CD14-positive monocyte (primary cell): ENCODE results near the gene TYW1. TPM values are rescaled to one million over a fixed set of nuclear protein-coding genes. Genes with fewer than 3 reads are reported as not detected.
"Not testable (repeated sequence)": the region's sequence is repeated elsewhere in the genome, so short reads cannot be mapped to it uniquely, and the experiment has no call there.

Source experiments
- DNase-seq, 3 donors: peaks; one replicate each; pipeline ENCODE4 v3.0.0-alpha.2; 2011 to 2022
- H2AFZ ChIP-seq: 2 replicates; pipeline ENCODE4 v1.6.0; 2012; ENCODE audit warnings: mild to moderate bottlenecking, low read depth, low read length, inconsistent platforms; ENCODE audit not compliant: insufficient read depth, poor library complexity, severe bottlenecking
- H3K27ac ChIP-seq, 2 donors: 1 replicate in 1 of 2; 2 replicates in 1 of 2; pipeline ENCODE4 v1.5.1; 2012 to 2013; ENCODE audit warnings: low read length in 2 of 2, control low read depth in 1 of 2, inconsistent platforms in 1 of 2, low read depth in 1 of 2, mild to moderate bottlenecking in 1 of 2
- H3K27me3 ChIP-seq, 2 donors: one replicate each; pipeline versions ENCODE4 v1.6.0 to v1.6.1; 2011 to 2013; ENCODE audit warnings: low read length in 2 of 2; ENCODE audit not compliant: control insufficient read depth in 2 of 2, insufficient read depth in 2 of 2
- H3K36me3 ChIP-seq, 2 donors: replicated peaks in 1 of 2; 1 replicate in 1 of 2; 2 replicates in 1 of 2; pipeline versions ENCODE4 v1.5.1 to v1.6.1; 2012 to 2013; ENCODE audit warnings: low read length in 2 of 2, control low read depth in 1 of 2, inconsistent platforms in 1 of 2, mild to moderate bottlenecking in 1 of 2; ENCODE audit not compliant: insufficient read depth in 2 of 2, control insufficient read depth in 1 of 2
- H3K4me1 ChIP-seq, 2 donors: 1 replicate in 1 of 2; 2 replicates in 1 of 2; pipeline versions ENCODE4 v1.5.1 to v1.6.1; 2012 to 2013; ENCODE audit warnings: low read length in 2 of 2, control low read depth in 1 of 2, inconsistent platforms in 1 of 2, mild to moderate bottlenecking in 1 of 2, moderate library complexity in 1 of 2; ENCODE audit not compliant: insufficient read depth in 2 of 2, control insufficient read depth in 1 of 2
- H3K4me2 ChIP-seq: replicated peaks from 2 replicates; pipeline ENCODE3; 2012; ENCODE audit warnings: low read length, moderate library complexity, mild to moderate bottlenecking; ENCODE audit not compliant: poor library complexity, severe bottlenecking; ENCODE audit errors: extremely low read depth
- H3K4me3 ChIP-seq, 3 experiments: fragments of 200-600 bp in 1 of 3; sonication (generic) in 1 of 3; replicated peaks in 1 of 3; 1 replicate in 2 of 3; 2 replicates in 1 of 3; pipeline ENCODE4 v1.5.1; 2011 to 2013; ENCODE audit warnings: low read length in 3 of 3, mild to moderate bottlenecking in 3 of 3, control low read depth in 2 of 3, low read depth in 2 of 3, inconsistent platforms in 1 of 3, moderate library complexity in 1 of 3
- H3K79me2 ChIP-seq: 2 replicates; pipeline ENCODE4 v1.6.0; 2012; ENCODE audit warnings: mild to moderate bottlenecking, control low read depth, inconsistent platforms, low read length, moderate library complexity; ENCODE audit not compliant: insufficient read depth
- H3K9ac ChIP-seq: 2 replicates; pipeline ENCODE4 v1.6.0; 2017; ENCODE audit warnings: low read length, mild to moderate bottlenecking; ENCODE audit not compliant: insufficient read depth, poor library complexity, severe bottlenecking
- H3K9me3 ChIP-seq, 2 donors: replicated peaks in 1 of 2; 1 replicate in 1 of 2; 2 replicates in 1 of 2; pipeline versions ENCODE4 v1.5.1 to v1.6.1; 2012 to 2013; ENCODE audit warnings: low read length in 2 of 2, control low read depth in 1 of 2; ENCODE audit not compliant: control insufficient read depth in 1 of 2, insufficient read depth in 1 of 2
- H4K20me1 ChIP-seq: 2 replicates; pipeline ENCODE4 v1.6.0; 2012; ENCODE audit warnings: mild to moderate bottlenecking, low read length, control low read depth, moderate library complexity; ENCODE audit not compliant: insufficient read depth
- H3K27ac Mint-ChIP-seq, 7 donors: one replicate each; pipeline ENCODE4 v1.8.0; 2020; ENCODE audit warnings: mild to moderate bottlenecking in 7 of 7, mixed read lengths in 7 of 7, moderate library complexity in 6 of 7, inconsistent platforms in 2 of 7
- H3K27me3 Mint-ChIP-seq, 3 donors: one replicate each; pipeline ENCODE4 v1.8.0; 2021 to 2022; ENCODE audit warnings: low read depth in 3 of 3, mild to moderate bottlenecking in 3 of 3, mixed read lengths in 3 of 3, moderate library complexity in 3 of 3, inconsistent platforms in 1 of 3
- H3K36me3 Mint-ChIP-seq, 2 donors: one replicate each; pipeline ENCODE4 v1.8.0; 2020; ENCODE audit warnings: mixed read lengths in 2 of 2, inconsistent platforms in 1 of 2, mild to moderate bottlenecking in 1 of 2
- H3K4me1 Mint-ChIP-seq: one replicate; pipeline ENCODE4 v1.8.0; 2020; ENCODE audit warnings: mild to moderate bottlenecking, mixed read lengths
- H3K4me3 Mint-ChIP-seq, 2 donors: one replicate each; pipeline ENCODE4 v1.8.0; 2020; ENCODE audit warnings: mild to moderate bottlenecking in 2 of 2, mixed read lengths in 2 of 2, moderate library complexity in 1 of 2
- H3K9me3 Mint-ChIP-seq, 7 donors: one replicate each; pipeline ENCODE4 v1.8.0; 2020 to 2022; ENCODE audit warnings: mixed read lengths in 7 of 7, mild to moderate bottlenecking in 6 of 7, moderate library complexity in 6 of 7, inconsistent platforms in 2 of 7
- WGBS: methylation state at CpG from one replicate; pipeline ENCODE4 v1.1.5; 2013; ENCODE audit warnings: missing lambda C conversion rate; ENCODE audit not compliant: insufficient coverage; 5-methylcytosine and 5-hydroxymethylcytosine counted together
- intact Hi-C, 2 donors: fragments of 100-400 bp; cut with micrococcal nuclease; formaldehyde crosslinking; loops; one replicate each; pipeline versions ENCODE4 v1.15.0 to v1.15.1; 2023
- polyA plus RNA-seq, 3 donors: library from polyadenylated mRNA; depleted of rRNA in 1 of 3; unstranded in 2 of 3; stranded (reverse) in 1 of 3; fragments of 300-500 nt in 2 of 3; fragments of >200 nt in 1 of 3; fragmentation: Illumina TruSeq in 2 of 3; gene quantifications; 1 replicate in 2 of 3; 2 replicates in 1 of 3; pipeline ENCODE4 v1.2.3, GENCODE V29; 2012 to 2021

Gene TYW1
- polyA plus RNA-seq, 3 donors: 6.3 to 9.0 (median 7.2) TPM

DNA sequence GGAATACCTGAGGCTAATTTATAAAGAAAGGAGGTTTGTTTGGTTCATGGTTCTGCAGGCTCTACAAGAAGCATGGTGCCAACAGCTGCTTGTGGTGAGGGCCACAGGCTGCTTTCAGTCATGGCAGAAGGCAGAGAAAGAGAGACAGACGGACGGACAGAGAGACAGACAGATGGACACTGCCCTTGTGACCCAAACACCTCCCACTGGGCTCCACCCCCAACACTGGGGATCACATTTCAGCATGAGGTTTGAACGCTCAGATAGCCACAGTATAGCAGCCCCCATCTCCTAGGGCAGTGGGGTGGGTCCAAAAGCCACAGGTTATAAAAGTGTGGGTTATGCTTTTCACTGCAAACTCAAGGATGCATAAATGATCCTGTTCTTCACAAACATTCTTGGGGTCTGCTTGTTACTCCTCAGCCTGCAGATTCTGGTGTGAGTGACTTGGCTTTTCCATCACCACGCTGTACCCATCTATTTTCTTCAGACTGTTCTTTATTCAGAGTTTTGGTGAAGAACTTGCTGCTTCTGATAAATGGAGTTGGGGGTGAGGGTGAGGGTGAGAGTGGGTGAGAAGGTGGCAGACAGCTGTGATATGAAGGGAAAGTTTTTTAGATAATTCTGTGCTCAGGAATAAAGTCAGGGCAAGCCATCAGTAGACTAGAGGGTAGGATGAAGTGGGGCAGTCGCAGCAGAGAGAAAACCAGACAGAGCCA lies 194.5 kb downstream of the TYW1 start:
- not testable (repeated sequence) for DNase-seq, H3K4me3 ChIP-seq
- WGBS: 100% methylated on average over 2 of the region's 5 CpGs

DNA sequence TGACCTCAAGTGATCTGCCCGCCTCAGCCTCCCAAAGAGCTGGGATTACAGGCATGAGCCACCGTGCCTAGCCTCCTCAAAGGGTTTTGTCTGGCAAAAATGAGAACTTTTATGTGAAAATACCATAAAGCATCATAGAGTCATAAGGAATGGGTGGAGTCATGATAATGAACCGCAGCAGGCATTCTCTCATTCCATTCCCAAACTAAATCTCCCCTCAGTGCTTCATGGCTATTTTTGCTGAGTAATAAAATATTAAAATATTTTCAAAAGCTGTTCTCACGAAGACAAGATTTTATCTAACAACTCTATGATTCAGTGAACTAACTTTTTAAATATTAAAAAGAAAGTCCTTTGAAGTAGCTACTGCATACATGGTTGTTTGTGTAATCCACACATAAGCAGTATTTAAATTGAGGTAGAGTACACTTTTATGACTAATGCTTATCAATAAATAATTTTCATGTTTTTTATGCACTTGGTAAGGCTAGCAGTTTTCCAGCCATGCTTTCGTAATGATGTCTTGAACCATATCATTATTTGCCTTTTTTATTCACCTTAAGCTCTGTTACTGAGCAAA lies 195.6 kb downstream of the TYW1 start:
- H3K4me1 ChIP-seq, H3K27ac Mint-ChIP-seq, H3K4me3 Mint-ChIP-seq, H3K27ac ChIP-seq, DNase-seq, H3K27me3 ChIP-seq, H4K20me1 ChIP-seq, H3K79me2 ChIP-seq, H3K4me1 Mint-ChIP-seq, intact Hi-C loops, H3K9ac ChIP-seq, H2AFZ ChIP-seq, H3K4me3 ChIP-seq, H3K27me3 Mint-ChIP-seq, H3K9me3 ChIP-seq, H3K4me2 ChIP-seq: not testable (repeated sequence)
- H3K36me3 ChIP-seq: peaks cover 2 to 18% of the 10 kb centered on the region in 2 donors
- WGBS: no CpG with 5 or more reads among the region's 5 CpGs
- Mint-ChIP-seq H3K36me3 (peaks cover 19 to 21% of the 10 kb centered on the region in 2 donors), H3K9me3 (peaks cover under 1 to 10% (median 5%) of the 10 kb centered on the region in 7 donors)

More for the DNA sequence above, 194.5 kb downstream of the TYW1 start:
- H3K27ac Mint-ChIP-seq: peak overlapping the region in 1 of 7 donors; percentile 57
- H3K79me2 ChIP-seq, H3K27ac ChIP-seq, H3K27me3 Mint-ChIP-seq, H3K9ac ChIP-seq, H3K9me3 ChIP-seq, H4K20me1 ChIP-seq, H3K27me3 ChIP-seq, H3K4me3 Mint-ChIP-seq, H3K4me2 ChIP-seq, H3K4me1 ChIP-seq, intact Hi-C loops, H2AFZ ChIP-seq, H3K36me3 ChIP-seq, H3K4me1 Mint-ChIP-seq: not testable (repeated sequence)
- H3K9me3 Mint-ChIP-seq: peaks cover 0 to 10% (median 5%) of the 10 kb centered on the region in 7 donors
- H3K36me3 Mint-ChIP-seq: peaks cover 12 to 16% of the 10 kb centered on the region in 2 donors

DNA sequence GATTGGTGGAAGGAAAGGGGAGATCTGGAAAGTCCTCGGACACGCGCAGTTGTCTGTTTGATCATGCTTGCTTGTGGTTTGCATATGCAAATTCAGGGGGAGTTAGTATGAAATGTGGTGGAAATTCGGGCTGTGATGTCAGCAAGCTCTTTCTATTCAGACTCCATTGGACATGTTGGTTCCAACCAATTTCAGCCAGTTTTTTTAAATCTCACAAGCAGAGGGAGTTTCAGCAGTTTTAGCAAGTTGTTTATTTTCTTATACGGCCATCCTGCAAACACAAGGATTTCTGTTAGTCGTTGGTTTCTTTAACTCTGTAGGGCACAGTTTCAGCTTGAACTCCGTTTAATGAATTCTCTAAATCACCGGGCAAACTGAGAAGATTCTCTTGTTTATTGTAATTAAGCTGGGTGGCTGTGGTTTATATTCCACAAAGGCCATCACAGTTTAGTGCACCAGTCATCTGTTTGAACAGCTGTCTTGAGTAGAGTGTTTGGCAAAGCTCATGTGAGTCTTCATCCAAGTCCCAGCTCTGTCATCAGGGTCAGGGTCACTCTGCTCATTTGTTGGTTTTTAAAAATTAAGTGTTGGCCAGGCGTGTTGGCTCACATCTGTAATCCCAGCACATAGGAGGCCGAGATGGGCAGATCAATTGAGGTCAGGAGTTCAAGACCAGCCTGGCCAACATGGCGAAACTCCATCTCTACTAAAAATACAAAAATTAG lies 196.4 kb downstream of the TYW1 start:
- DNase-seq, H3K27me3 Mint-ChIP-seq, H2AFZ ChIP-seq, H3K27ac ChIP-seq, H3K4me1 ChIP-seq, H3K9ac ChIP-seq, H3K4me2 ChIP-seq, H3K4me3 Mint-ChIP-seq, H3K79me2 ChIP-seq, H3K4me1 Mint-ChIP-seq, intact Hi-C loops, H3K9me3 ChIP-seq, H3K4me3 ChIP-seq, H3K27me3 ChIP-seq, H4K20me1 ChIP-seq: not testable (repeated sequence)
- Mint-ChIP-seq H3K9me3 (peaks cover 2 to 10% (median 5%) of the 10 kb centered on the region in 7 donors), H3K36me3 (peaks cover 24% of the 10 kb centered on the region in 2 donors), H3K27ac (peak overlapping the region in 2 of 7 donors; percentile 7 to 47)
- 100% methylated on average over 6 of the region's 11 CpGs for WGBS
- peaks cover 2 to 22% of the 10 kb centered on the region in 2 donors for H3K36me3 ChIP-seq

DNA sequence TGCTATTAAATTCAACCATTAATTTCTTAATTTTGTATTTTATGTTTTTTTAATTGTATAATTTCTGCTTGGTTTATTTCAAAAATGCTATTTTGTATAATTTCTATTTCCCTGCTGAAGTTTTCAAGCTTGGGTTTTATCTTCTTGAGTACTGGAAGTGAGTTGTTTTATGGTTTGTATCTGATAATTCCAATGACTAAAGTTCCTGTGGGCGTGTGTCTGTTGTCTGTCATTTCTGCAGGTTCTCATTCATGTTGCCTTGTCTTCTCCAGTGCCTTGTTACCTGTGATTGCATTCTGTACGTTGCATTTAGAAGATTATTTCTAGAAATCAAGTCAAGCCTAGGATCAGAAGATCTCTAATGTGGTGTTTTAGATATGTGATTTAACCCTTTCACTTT lies 199.5 kb downstream of the TYW1 start:
- H3K27me3 ChIP-seq, H3K4me1 ChIP-seq, H4K20me1 ChIP-seq, H3K79me2 ChIP-seq, DNase-seq, H3K27me3 Mint-ChIP-seq, H3K4me2 ChIP-seq, H3K9ac ChIP-seq, intact Hi-C loops, H3K4me1 Mint-ChIP-seq, H2AFZ ChIP-seq, H3K4me3 Mint-ChIP-seq, H3K4me3 ChIP-seq, H3K27ac Mint-ChIP-seq, H3K9me3 ChIP-seq, H3K27ac ChIP-seq: not testable (repeated sequence)
- peaks cover 2 to 33% of the 10 kb centered on the region in 2 donors for H3K36me3 ChIP-seq
- WGBS: no CpG with 5 or more reads among the region's 2 CpGs
- Mint-ChIP-seq H3K9me3 (peaks cover 2 to 12% (median 5%) of the 10 kb centered on the region in 7 donors), H3K36me3 (peaks cover 36 to 40% of the 10 kb centered on the region in 2 donors)
